Heart left ventricle (tissue), 16 donors: ENCODE measurements around the gene PLA2G4B. TPM values are rescaled to one million over a fixed set of nuclear protein-coding genes. Genes with fewer than 3 reads are reported as not detected.
A peak's percentile ranks its signal among the peaks of the same experiment; 100 is the strongest.

Experiments
- ATAC-seq, 4 donors: fragments of 200-7000 bp; cut with Tn5 transposase; one replicate each; pipeline ENCODE4 v1.9.1; 2020 to 2022; ENCODE audit warnings: moderate library complexity in 4 of 4, mild to moderate bottlenecking in 3 of 4, moderate number of reproducible peaks in 1 of 4
- DNase-seq, 5 donors: peaks; one replicate each; pipeline ENCODE4 v3.0.0-alpha.2; 2020
- H3K27ac ChIP-seq, 12 donors: fragments of 200-600 bp; sonication (generic) in 4 of 12; one replicate each; pipeline versions ENCODE4 v1.5.0 to v1.8.0; 2016 to 2022; ENCODE audit warnings: mild to moderate bottlenecking in 2 of 12
- H3K27me3 ChIP-seq, 9 donors: fragments of 200-600 bp; sonication (generic) in 2 of 9; one replicate each; pipeline versions ENCODE4 v1.5.1 to v1.8.0; 2016 to 2022; ENCODE audit warnings: mild to moderate bottlenecking in 3 of 9
- H3K36me3 ChIP-seq, 9 donors: fragments of 200-600 bp; sonication (generic) in 2 of 9; one replicate each; pipeline versions ENCODE4 v1.5.0 to v1.8.0; 2018 to 2022; ENCODE audit warnings: mild to moderate bottlenecking in 2 of 9
- H3K4me1 ChIP-seq, 12 donors: fragments of 200-600 bp; sonication (generic) in 4 of 12; one replicate each; pipeline versions ENCODE4 v1.5.0 to v1.8.0; 2016 to 2022; ENCODE audit warnings: mild to moderate bottlenecking in 3 of 12
- H3K4me3 ChIP-seq, 12 donors: fragments of 200-600 bp; sonication (generic) in 4 of 12; one replicate each; pipeline versions ENCODE4 v1.5.0 to v1.8.0; 2017 to 2022; ENCODE audit warnings: mild to moderate bottlenecking in 9 of 12, moderate library complexity in 4 of 12
- H3K9me3 ChIP-seq, 12 donors: fragments of 200-600 bp; sonication (generic) in 4 of 12; one replicate each; pipeline versions ENCODE4 v1.5.0 to v1.8.0; 2016 to 2022; ENCODE audit warnings: mild to moderate bottlenecking in 1 of 12
- CTCF ChIP-seq, 12 donors: fragments of 200-600 bp; sonication (generic) in 4 of 12; IDR thresholded peaks; one replicate each; pipeline versions ENCODE4 v1.5.0 to v1.8.0; 2018 to 2022; ENCODE audit warnings: antibody characterized with exemption in 12 of 12, mild to moderate bottlenecking in 5 of 12
- POLR2A ChIP-seq, 2 donors: fragments of 450-650 bp; IDR thresholded peaks; one replicate each; pipeline ENCODE4 v1.6.1; 2017; ENCODE audit warnings: antibody characterized with exemption in 2 of 2, mild to moderate bottlenecking in 2 of 2, moderate library complexity in 2 of 2
- WGBS, 4 donors: extraction: QIAGEN DNeasy Blood & Tissue Kit in 2 of 4; methylation state at CpG; one replicate each; pipeline versions ENCODE4 v1.1.5 to v1.1.7; 2013 to 2018; 5-methylcytosine and 5-hydroxymethylcytosine counted together
- intact Hi-C, 10 donors: fragments of 100-400 bp; cut with DNase I; formaldehyde crosslinking; loops; one replicate each; pipeline versions ENCODE4 v1.11.1 to v1.14.2; 2022
- polyA plus RNA-seq, 2 donors: library from polyadenylated mRNA; stranded (reverse); fragments of 200-250 nt; gene quantifications; one replicate each; pipeline ENCODE4 v1.2.3, GENCODE V29; 2013
- total RNA-seq, 9 donors: library from RNA; depleted of rRNA in 2 of 9; stranded (reverse); fragments of >200 nt in 2 of 9; fragmentation: NEBNext Ultra II Directional in 3 of 9; extraction: Animal tissue kit (Norgen Biotek cat#: 25700) in 3 of 9; gene quantifications; one replicate each; pipeline versions ENCODE4 v1.1.0 to v1.2.4, GENCODE V29; 2016 to 2023
- donor health status: ischemic (EF 13 %, LVEDD 7.1; RV severe dilation, severe dysfunction).
- donor health status: healthy with polysubstance abuse.
- donor health status: DM: no; HTN: yes; CAD: no.
- donor health status: DM: no; HTN: no; CAD: no.
- donor health status: ischemic (EF 25% LVEDD 6.9; RV normal size, moderate dysfunction).
- donor health status: ischemic (EF 25% LVEDD 5.7; RV mildly dilated, moderate dysfunction).
- donor health status: healthy.
- donor health status: DM: yes; HTN: yes; CAD: no.
- donor health status: ischemic (EF 35%, LVEDD 5.7; RV mildly dilated, moderate dysfunction).
- donor health status: nonischemic (EF 11% LVEDD 7.7; RV severe dilation, severe dysfunction).
- donor health status: DM: yes; HTN: yes; CAD: no.
- donor health status: PGD.
- donor health status: ischemic (EF 29% LVEDD 5.4; RV normal size, mild dysfunction).
- donor health status: nonischemic (EF 23%, LVEDD 6.1; RV moderate dilation, normal function).

Gene PLA2G4B
- total and polyA plus RNA-seq, 11 donors: 0.38 to 6.0 (median 2.8) TPM

- Histone ChIP-seq H3K4me3 (no peak overlapping the region), H3K4me1 (peaks cover 0 to 11% (median 0%) of the 10 kb centered on the region in 12 donors), H3K9me3 (no peaks in the 10 kb centered on the region), H3K27ac (no peak overlapping the region), H3K36me3 (no peaks in the 10 kb centered on the region), H3K27me3 (no peaks in the 10 kb centered on the region)
- no peak for TF ChIP-seq CTCF (IDR thresholded peaks at IDR 0.05)
- TF ChIP-seq POLR2A (IDR thresholded peaks at IDR 0.05): no peak
- WGBS, 4 donors: 93 to 95% (median 95%) methylated on average over 17 to 19 of the region's 19 CpGs
- intact Hi-C loops: loop anchor here in 1 of 10 donors (5.0 kb wide), 1 partner anchor 44 kb away; the partner anchor contains the start of gene JMJD7
- ATAC-seq: peak in 3 of 4 donors; percentile 3 to 6 (median 5)
- DNase-seq: no peak
These were observed 32.7 kb downstream of the PLA2G4B start for GRCh38 chr15:41871175-41871905.

GRCh38 chr15:41872166-41872747 is 33.6 kb downstream of the PLA2G4B start:
- no peaks in the 10 kb centered on the region for H3K27me3 ChIP-seq
- TF ChIP-seq CTCF (IDR thresholded peaks at IDR 0.05) (no peak), POLR2A (IDR thresholded peaks at IDR 0.05) (no peak)
- 95 to 97% (median 96%) methylated on average over 8 to 9 of the region's 9 CpGs for WGBS, 4 donors
- H3K4me3 ChIP-seq: no peak overlapping the region
- intact Hi-C loops: loop anchor here in 1 of 10 donors (5.0 kb wide), 1 partner anchor 45 kb away; the partner anchor contains the start of gene JMJD7
- ATAC-seq (no peak), DNase-seq (no peak)
- no peak overlapping the region for H3K27ac ChIP-seq
- no peaks in the 10 kb centered on the region for H3K9me3 ChIP-seq
- peaks cover 0 to 11% (median 0%) of the 10 kb centered on the region in 12 donors for H3K4me1 ChIP-seq
- H3K36me3 ChIP-seq: no peaks in the 10 kb centered on the region

GRCh38 chr15:41873711-41874110 is 35.1 kb downstream of the PLA2G4B start:
- TF ChIP-seq CTCF (IDR thresholded peaks at IDR 0.05) (no peak), POLR2A (IDR thresholded peaks at IDR 0.05) (no peak)
- no peaks in the 10 kb centered on the region for H3K27me3 ChIP-seq
- intact Hi-C loops: loop anchor here in 1 of 10 donors (5.0 kb wide), 1 partner anchor 46 kb away; the partner anchor contains the start of gene JMJD7
- no peaks in the 10 kb centered on the region for H3K9me3 ChIP-seq
- no peak overlapping the region for H3K27ac ChIP-seq
- ATAC-seq: no peak
- no peaks in the 10 kb centered on the region for H3K36me3 ChIP-seq
- 90 to 93% (median 92%) methylated on average over 8 of the region's 8 CpGs for WGBS, 4 donors
- peaks cover 0 to 18% (median 0%) of the 10 kb centered on the region in 12 donors for H3K4me1 ChIP-seq
- no peak overlapping the region for H3K4me3 ChIP-seq
- no peak for DNase-seq

GRCh38 chr15:41874736-41875135 is 36.1 kb downstream of the PLA2G4B start:
- H3K27me3 ChIP-seq: no peaks in the 10 kb centered on the region
- peaks cover 0 to 18% (median 0%) of the 10 kb centered on the region in 12 donors for H3K4me1 ChIP-seq
- H3K4me3 ChIP-seq: no peak overlapping the region
- no peak for DNase-seq
- 87 to 96% (median 91%) methylated on average over 10 to 12 of the region's 12 CpGs for WGBS, 4 donors
- TF ChIP-seq CTCF (IDR thresholded peaks at IDR 0.05) (no peak), POLR2A (IDR thresholded peaks at IDR 0.05) (no peak)
- no peak for ATAC-seq
- no peaks in the 10 kb centered on the region for H3K9me3 ChIP-seq
- H3K36me3 ChIP-seq: no peaks in the 10 kb centered on the region
- intact Hi-C loops: loop anchor here in 1 of 10 donors (5.0 kb wide), 1 partner anchor 47 kb away; the partner anchor contains the start of gene JMJD7
- no peak overlapping the region for H3K27ac ChIP-seq
